D341Med (cell line): Measurements from ENCODE around the gene KLK2.
A peak's percentile ranks its signal among the peaks of the same experiment; 100 is the strongest.
"Not testable (repeated sequence)": the region's sequence is repeated elsewhere in the genome, so short reads cannot be mapped to it uniquely, and the experiment has no call there.

ENCODE experiments used
- DNase-seq: peaks from one replicate; pipeline ENCODE4 v3.0.0; 2012; ENCODE audit warnings: low spot score

Gene KLK2

DNA sequence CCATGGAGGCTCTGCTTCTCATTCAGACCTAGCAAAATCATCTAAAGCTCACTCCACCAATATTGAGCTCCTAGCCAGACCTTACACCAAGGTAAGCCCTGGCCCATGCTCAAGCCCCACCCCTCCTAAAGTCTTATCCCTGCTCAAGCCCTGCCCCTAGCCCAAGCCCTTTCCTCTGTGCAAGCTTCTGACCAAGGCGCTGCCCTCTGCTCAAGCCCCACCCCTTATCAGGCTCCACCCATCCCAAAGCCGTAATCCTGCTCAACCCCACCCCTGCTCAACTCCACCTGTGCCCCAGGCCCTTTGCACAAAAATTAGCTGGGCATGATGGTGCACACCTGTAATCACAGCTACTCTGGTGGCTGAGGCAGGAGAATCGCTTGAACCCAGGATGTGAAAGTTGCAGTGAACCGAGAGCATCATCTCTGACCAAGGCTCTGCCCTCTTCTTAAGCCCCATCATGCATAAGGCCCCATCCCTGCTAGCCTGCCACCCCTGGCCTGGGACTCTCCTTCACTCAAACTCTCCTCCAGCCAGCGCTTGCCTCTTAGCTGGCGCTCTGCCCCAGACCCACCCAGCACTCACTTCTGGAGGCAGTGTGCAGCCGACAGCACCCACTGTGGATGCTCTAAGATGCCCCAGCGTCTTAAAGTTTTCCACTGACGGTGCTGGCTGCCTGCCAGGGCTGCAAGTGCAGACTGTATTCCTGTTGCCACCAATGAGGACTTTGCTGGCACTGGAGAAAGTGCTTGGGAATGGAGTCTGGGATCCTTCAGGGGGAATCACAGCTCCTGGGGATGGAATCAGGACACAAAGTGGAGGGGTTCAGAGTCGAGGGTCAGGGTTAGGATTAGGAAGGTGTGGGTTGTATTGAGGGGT lies 21.5 kb downstream of the KLK2 start:
- no peak for DNase-seq

GRCh38 chr19:50896089-50896590 lies 22.9 kb downstream of the KLK2 start:
- not testable (repeated sequence) for DNase-seq

DNA sequence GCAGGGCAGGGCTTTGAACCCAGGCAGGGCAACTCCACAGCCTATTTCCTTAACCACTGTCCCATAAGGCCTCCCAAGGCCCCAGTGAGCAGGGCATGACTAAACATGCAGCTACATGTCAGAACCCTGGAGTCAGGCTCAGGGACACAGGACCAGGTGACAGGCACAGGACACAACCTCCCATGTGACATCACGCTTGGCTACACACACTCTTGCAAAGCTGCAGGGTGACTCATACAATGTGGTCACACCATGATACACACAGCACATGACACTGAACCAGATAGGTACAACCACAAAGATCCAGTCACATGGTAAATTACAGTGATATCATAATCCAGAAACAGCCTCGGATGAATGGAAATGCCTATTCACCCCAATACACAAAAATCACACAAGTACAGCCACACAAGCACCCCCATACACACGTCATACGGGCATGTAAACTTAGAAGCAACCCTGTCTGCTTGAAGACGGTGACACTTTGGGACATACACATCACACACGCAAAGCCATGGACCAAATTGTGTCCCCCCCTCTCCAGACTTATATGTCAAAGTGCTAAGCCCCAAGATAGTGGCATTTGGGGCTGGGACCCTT lies 23.5 kb downstream of the KLK2 start:
- DNase-seq: no peak

GRCh38 chr19:50897191-50897607 lies 24.0 kb downstream of the KLK2 start:
- DNase-seq: no peak

GRCh38 chr19:50897612-50898011 lies 24.4 kb downstream of the KLK2 start:
- DNase-seq: no peak

- DNase-seq: no peak
Observed at GRCh38 chr19:50898018-50898417, 24.8 kb downstream of the KLK2 start.

- DNase-seq: no peak
Observed at GRCh38 chr19:50899569-50899968, 26.3 kb downstream of the KLK2 start.

DNA sequence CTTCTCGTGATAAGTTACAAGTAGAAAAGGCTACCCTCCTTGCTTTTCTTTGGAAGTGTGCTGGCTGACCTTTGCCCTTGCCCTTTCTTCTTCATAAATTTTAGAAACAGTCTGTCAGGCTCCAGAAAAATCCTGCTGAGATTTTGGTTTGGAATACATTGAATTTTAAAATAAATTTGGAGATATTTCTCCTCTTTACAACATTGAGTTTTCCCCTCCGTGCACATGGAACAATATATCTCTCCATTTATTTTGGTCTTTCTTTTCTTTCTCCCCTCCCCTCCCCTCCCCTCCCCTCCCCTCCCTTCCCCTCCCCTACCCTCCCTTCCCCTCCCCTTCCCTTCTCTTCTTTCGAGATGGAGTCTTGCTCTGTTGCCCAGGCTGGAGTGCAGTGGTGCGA lies 29.4 kb downstream of the KLK2 start:
- no peak for DNase-seq

- peak; percentile 55 for DNase-seq
Observed at GRCh38 chr19:50906217-50906616, 33.0 kb downstream of the KLK2 start.

GRCh38 chr19:50908336-50908735 lies 35.1 kb downstream of the KLK2 start:
- DNase-seq: no peak

DNA sequence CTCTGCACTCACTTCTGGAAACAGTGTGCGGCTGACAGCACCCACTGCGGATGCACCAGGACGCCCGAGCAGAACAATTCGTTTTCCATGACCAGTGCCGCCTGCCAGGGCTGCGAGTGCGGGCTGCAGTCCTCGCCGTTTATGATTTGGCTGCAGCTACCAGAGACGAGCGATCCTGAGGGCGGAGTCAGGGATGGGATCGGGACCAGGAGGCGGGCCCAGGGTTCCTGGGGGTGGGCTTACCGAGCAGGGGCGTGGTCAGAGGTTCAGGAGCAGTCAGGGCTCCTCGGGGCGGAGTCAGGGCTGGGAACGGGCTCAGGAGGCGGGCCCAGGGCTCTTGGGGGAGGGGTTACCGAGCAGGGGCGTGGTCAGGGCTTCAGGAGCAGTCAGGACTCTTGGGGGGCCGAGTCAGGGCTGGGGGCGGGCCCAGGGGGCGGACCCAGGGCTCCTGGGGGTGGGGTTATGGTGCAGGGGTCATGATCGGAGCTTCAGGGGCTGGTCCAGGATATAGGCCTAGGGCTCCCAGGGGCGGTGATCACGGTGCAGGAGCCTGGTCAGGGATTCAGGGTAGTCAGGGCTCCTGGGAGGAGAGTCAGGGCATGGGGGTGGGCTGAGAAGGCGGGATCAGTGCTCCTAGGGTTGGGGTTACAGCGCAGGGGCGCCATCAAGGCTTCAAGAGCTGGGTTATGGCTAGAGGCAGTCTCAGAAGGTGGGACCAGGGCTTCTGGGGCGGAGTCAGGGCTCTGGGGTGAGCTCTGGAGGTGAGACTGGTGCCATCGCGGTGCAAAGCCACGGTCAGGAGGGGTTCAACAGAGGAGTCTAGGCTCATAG lies 36.2 kb downstream of the KLK2 start:
- peak; percentile 72 for DNase-seq

GRCh38 chr19:50910722-50911121 lies 37.5 kb downstream of the KLK2 start:
- DNase-seq: no peak

DNA sequence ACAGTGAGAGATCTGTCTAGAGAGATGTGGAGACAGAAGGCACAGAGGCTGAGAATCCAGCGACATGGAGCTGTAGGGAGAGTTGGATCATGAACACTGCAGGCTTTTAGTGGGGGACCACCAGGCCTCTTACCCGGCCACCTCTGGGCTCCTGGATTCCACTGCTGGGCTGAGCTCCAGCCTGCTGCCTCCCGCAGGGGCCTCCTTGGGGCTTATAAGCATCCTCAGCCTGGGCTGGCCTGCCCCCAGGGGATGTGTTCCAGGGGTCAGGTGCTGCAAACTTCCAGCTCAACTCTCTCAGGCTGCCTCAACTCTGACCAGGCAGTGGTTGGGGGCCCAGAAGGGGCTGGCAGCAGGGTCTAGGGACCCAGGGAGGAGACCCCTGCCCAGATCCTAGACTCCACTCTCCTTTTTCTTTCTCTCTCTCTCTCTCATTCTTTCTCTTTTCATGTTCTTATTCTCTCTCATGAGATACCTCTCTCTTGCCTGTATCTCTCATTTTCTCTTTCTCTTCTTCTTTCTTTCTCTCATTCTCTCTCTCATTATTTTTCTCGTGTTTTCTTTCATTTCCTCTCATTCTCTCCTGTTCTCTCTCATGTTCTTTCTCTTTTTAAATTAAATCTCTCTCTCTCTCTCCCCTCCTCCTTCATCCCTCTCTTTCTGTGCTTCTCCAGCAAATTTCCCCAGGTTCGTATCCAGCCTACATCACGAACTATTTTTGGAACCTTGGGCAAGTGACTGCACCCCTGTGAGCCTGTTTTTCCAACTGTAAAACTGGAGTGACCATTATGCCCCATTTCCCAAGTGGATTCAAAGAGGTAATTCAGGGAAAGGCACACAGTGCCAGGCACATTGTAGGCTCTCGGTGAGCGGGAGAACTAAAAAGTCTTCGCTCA lies 38.2 kb downstream of the KLK2 start, which contains the start of gene KLK4:
Gene KLK4 (minus strand): TSS at position 190 of the 896 bp plus-strand sequence. CDS start 657 bp downstream, outside the sequence.
- no peak for DNase-seq

- DNase-seq: no peak
Observed at GRCh38 chr19:50912102-50912599, 38.9 kb downstream of the KLK2 start.

- no peak for DNase-seq
Observed at GRCh38 chr19:50912727-50913716, 39.8 kb downstream of the KLK2 start.

GRCh38 chr19:50916069-50916468 lies 42.8 kb downstream of the KLK2 start:
- no peak for DNase-seq

DNA sequence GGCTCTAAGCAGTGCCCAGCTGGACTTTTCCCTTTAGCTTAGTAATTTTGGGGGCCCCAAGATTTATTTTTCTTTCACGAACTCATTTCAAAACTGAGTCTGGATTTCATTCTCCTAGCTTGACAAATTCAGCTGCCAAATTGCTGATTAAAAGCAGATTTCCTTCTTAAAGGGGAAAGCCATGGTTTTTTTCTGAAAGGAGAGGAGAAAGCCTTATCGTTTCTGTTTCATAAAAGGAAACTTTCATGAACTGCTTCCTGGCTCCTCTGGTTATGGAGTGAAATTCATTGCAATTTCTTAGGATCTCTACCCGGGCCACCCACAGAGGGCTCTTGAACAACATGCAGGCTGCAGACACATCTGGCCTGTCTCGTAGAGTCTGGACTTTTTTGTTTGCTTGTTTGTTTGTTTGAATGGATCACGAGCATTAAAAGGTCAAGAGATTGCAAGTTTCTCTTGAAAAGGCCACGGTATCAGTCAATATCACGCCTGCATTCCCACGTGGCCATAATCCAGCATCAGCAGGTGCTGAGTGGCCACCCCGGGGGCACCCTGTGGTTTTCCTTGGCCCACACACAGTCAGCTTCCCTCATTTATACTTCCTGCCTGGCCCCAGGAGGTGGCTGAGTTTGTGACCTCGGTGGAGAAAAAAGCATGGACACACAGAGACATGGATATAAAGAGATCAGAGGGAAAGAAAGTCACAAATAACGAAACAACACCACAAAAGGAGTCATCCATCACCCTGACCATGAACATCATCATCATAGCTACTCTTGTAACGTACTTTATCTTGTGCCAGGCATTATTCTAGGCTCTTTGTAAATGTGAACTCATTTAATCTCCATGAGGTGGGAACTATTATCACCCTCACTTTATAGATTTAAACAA lies 48.4 kb downstream of the KLK2 start:
- DNase-seq: no peak

DNA sequence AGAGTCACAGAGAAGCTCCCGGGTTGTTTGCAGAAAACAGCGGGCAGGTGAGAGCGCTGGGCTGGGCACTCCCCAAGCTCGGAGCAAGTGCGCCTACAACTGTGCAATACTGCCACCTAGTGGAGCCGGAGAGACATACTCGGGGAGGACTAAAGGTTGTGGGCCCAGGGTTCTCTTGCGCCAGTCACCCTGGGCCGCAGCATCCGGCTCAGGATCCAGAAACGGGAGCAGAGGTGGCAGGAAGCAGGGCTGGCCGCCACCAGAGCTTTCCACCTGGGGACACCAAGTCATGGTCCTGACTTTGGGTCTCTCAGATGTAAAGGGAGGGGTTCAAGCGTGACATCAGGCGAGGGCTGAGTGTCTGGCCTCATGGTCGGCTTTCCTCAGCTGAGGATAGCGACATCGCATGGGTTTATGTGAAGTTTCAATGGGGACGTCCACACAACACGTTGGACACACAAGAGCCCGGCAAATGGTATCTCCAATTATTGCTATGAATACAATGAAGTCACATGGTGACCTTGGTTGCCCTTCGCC lies 49.1 kb downstream of the KLK2 start:
- peak; percentile 89 for DNase-seq

DNA sequence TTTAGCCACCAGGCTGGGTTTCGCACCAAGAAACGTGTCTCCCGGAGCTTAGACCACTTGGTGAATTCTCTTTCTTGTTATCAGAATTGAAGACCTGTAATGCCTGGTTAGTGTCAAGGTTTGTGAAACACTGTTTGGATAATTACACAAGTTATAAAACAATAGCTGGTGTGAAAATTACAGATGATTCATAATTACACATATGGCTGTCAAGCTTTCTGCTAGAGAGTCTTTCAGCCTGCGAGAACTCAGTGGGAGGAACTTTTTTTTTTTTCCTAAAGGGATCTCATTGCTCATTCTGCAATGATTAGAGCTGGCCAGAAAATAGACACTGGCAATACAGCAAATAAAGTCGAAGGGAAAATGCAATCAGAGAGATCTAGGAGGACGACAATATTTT lies 51.3 kb downstream of the KLK2 start:
- no peak for DNase-seq
